GM10266 (cell line): ENCODE data around the gene SDC3.

Source experiments
- DNase-seq: peaks from one replicate; pipeline ENCODE4 v3.0.0; 2012; ENCODE audit errors: extremely low spot score
- CTCF ChIP-seq: IDR thresholded peaks from 2 replicates; pipeline ENCODE4 v1.5.1; 2012; ENCODE audit warnings: mild to moderate bottlenecking, low read depth; ENCODE audit not compliant: control insufficient read depth, insufficient read depth; ENCODE audit errors: missing control alignments

Gene SDC3

DNA sequence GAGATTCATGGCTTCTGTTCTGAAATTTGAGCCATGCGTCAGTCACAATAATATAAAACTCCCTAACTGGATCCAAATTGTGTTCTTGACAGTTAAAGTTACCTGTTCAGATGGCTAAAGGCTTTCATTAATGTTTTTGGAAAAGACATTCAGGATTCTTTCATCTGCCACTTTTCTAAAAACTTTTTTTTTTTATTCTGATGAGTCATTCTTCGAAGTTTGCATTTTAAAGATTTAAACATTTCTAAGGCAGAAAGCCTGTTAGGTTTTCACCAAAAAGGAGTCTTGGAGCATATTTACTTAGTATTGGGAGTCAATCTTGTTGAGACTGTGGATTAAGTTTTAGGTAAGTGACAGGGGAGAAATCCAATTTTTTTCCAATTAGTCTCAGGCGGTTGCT lies 18.9 kb upstream of the SDC3 start:
- TF ChIP-seq CTCF: no peak
- DNase-seq: no peak

DNA sequence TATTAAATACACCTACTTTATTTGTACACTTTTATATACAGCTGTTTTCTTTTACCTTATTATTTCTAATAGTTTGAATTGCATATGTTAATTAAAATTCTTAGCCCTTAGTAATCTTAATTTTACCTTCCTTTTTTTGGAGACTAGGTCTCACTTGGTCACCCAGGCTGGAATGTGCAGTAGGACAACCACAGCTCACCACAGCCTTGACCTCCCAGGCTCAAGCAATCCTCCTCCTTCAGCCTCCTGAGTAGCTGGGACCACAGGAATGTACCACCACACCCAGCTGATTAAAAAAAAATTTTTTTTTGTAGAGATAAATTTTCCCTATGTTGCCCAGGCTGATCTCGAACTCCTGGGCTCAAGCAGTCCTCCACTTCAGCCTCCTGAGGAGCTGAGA lies 15.0 kb upstream of the SDC3 start:
- TF ChIP-seq CTCF: no peak
- DNase-seq: no peak

DNA sequence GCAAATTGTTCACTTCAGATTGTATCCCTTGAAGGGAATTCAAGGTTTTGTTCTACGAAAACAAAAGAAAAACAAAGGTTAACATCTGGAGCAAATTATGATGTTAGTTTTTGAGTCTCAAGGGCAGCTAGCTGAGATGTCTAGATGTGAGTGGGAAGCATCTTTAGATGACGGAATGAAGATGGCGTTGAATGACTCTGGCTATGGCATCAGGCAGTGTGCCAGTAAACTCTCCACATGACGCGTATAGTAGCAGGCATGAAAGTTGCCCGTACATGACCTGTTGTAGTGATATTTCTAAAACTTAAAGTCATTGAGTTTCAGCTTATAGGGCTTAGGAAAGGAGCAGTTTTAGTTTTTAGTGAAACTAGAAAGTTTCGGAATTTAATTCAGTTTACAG lies 12.3 kb upstream of the SDC3 start:
- DNase-seq: no peak
- TF ChIP-seq CTCF: no peak

DNA sequence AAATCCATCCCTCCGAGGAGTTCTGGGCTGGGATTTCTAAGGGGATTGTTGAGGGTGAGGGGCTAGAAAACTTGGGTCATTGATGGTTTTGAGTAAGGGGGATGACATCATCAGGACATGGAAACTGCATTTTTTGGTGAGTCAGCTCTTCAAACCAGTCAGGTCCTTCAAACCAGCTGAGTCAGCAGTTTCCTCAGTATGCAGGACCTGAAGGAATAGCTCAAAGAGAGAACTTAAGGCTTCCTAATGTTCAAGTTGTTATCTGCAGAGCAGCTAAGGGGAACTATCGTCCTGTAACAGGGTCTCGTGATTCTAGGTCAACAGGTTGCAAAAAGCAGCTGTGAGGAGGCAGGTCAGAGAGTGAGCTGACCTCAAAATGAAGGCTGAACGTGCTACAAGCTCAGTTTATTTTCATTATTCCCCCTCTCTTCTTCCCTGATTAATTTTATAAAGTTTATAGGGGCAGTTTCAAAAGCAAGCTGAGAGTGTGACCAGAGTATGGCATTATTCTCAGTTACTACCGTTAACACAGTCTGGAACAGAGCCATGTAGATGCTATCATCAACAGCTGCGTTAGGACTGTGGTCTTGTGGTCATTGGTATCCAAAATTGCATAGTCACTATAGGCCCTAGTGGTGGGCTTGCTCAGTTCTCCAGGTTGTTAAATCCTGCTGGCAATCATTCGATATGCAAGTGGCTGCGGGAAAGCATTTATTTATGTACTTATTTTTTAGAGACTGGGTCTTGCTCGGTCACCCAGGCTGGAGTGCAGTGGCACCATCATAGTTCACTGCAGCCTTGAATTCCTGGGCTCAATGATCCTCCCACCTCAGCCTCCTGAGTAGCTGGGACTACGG lies 10.7 kb upstream of the SDC3 start:
- DNase-seq: no peak
- no peak for TF ChIP-seq CTCF

GRCh38 chr1:30916296-30916695 lies 7.7 kb upstream of the SDC3 start:
- DNase-seq: no peak
- TF ChIP-seq CTCF: no peak

DNA sequence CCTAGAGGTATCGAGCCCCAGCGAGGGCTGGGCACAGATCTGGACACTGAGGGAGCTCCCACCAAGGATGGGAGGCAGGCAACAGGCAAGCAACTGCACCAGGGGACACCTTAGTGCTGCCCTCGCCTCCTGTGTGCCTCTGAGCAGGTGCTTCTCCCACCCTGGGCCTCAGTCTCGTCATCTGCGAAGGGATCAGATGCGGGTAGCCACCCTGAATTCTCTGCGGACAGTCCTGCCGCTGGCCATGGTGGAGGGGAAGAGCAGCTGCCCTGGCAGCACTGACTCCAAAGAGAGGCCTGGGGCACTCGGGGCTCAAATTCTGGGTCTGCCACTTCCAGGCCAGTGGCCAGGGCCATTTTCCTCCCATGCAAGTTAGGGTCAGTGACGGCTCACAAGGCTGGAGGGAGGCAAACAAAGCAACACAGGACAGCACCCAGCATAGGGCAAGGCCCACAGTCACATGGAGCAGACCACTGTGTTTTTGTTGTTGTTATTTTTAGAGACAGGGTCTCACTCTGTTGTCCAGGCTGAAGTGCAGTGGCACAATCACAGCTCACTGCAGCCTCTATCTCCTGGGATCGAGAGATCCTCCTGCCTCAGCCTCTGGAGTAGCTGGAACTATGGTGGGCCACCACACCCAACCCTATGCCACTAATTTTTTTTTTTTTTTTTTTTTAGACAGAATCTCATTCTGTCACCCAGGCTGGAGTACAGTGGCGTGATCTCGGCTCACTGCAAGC lies 7.1 kb upstream of the SDC3 start:
- TF ChIP-seq CTCF: no peak
- DNase-seq: no peak

- no peak for TF ChIP-seq CTCF
- no peak for DNase-seq
These were observed 6.4 kb upstream of the SDC3 start for GRCh38 chr1:30914931-30915330.
